ENCODE results near the gene LIPF.
"Not testable (repeated sequence)": the region's sequence is repeated elsewhere in the genome, so short reads cannot be mapped to it uniquely, and the experiment has no call there.

LIPF gene

GRCh38 chr10:88652616-88653015 lies 11.6 kb upstream of the LIPF start:
- Mint-ChIP-seq H3K4me3 (no peak overlapping the region), H3K27ac (ENCODE audit: low read depth) (no peak overlapping the region), H3K36me3 (ENCODE audit: insufficient read depth) (no peaks in the 10 kb centered on the region), H3K4me1 (no peaks in the 10 kb centered on the region), H3K9me3 (no peaks in the 10 kb centered on the region), H3K27me3 (no peaks in the 10 kb centered on the region)
- DNase-seq (ENCODE audit: low spot score in 2 of 2) (no peak), ATAC-seq (replicated peaks; ENCODE audit: extremely low read depth, poor library complexity, severe bottlenecking) (no peak)

- no peaks in the 10 kb centered on the region for H3K9me3 Mint-ChIP-seq
- H3K27me3 Mint-ChIP-seq, result peaks cover 3% of the 10 kb centered on the region
- H3K27ac Mint-ChIP-seq (ENCODE audit: low read depth), result no peak overlapping the region
- ATAC-seq (replicated peaks; ENCODE audit: extremely low read depth, poor library complexity, severe bottlenecking) (no peak), DNase-seq (ENCODE audit: low spot score in 2 of 2) (no peak)
- H3K36me3 Mint-ChIP-seq (ENCODE audit: insufficient read depth), result no peaks in the 10 kb centered on the region
- no peak overlapping the region for H3K4me3 Mint-ChIP-seq
- H3K4me1 Mint-ChIP-seq, result no peaks in the 10 kb centered on the region
Observed at GRCh38 chr10:88657901-88658300, 6.3 kb upstream of the LIPF start.

- H3K27me3 Mint-ChIP-seq, result peaks cover 9% of the 10 kb centered on the region
Observed at GRCh38 chr10:88659725-88660597, 4.3 kb upstream of the LIPF start.

GRCh38 chr10:88660598-88660884 lies 3.7 kb upstream of the LIPF start:
- no peaks in the 10 kb centered on the region for H3K36me3 Mint-ChIP-seq (ENCODE audit: insufficient read depth)
- H3K27ac Mint-ChIP-seq (ENCODE audit: low read depth), result no peak overlapping the region
- no peaks in the 10 kb centered on the region for H3K9me3 Mint-ChIP-seq
- no peak for DNase-seq (ENCODE audit: low spot score in 2 of 2)
- no peaks in the 10 kb centered on the region for H3K4me1 Mint-ChIP-seq
- ATAC-seq (replicated peaks; ENCODE audit: extremely low read depth, poor library complexity, severe bottlenecking), result no peak
- H3K4me3 Mint-ChIP-seq, result no peak overlapping the region
- H3K27me3 Mint-ChIP-seq, result peaks cover 9% of the 10 kb centered on the region

More at GRCh38 chr10:88659725-88660597, 4.3 kb upstream of the LIPF start:
- H3K27ac Mint-ChIP-seq (ENCODE audit: low read depth), result no peak overlapping the region
- no peak overlapping the region for H3K4me3 Mint-ChIP-seq
- no peaks in the 10 kb centered on the region for H3K36me3 Mint-ChIP-seq (ENCODE audit: insufficient read depth)
- DNase-seq (ENCODE audit: low spot score in 2 of 2) (no peak), ATAC-seq (replicated peaks; ENCODE audit: extremely low read depth, poor library complexity, severe bottlenecking) (no peak)
- no peaks in the 10 kb centered on the region for H3K9me3 Mint-ChIP-seq
- H3K4me1 Mint-ChIP-seq, result no peaks in the 10 kb centered on the region

GRCh38 chr10:88661018-88661417 lies 3.2 kb upstream of the LIPF start:
- Mint-ChIP-seq H3K27me3 (peaks cover 9% of the 10 kb centered on the region), H3K4me3 (no peak overlapping the region), H3K36me3 (ENCODE audit: insufficient read depth) (no peaks in the 10 kb centered on the region), H3K9me3 (no peaks in the 10 kb centered on the region), H3K27ac (ENCODE audit: low read depth) (no peak overlapping the region), H3K4me1 (no peaks in the 10 kb centered on the region)
- no peak for DNase-seq (ENCODE audit: low spot score in 2 of 2)
- ATAC-seq (replicated peaks; ENCODE audit: extremely low read depth, poor library complexity, severe bottlenecking), result no peak

- Mint-ChIP-seq H3K9me3 (no peaks in the 10 kb centered on the region), H3K27ac (ENCODE audit: low read depth) (no peak overlapping the region), H3K36me3 (ENCODE audit: insufficient read depth) (no peaks in the 10 kb centered on the region), H3K4me3 (no peak overlapping the region), H3K4me1 (no peaks in the 10 kb centered on the region), H3K27me3 (peaks cover 9% of the 10 kb centered on the region)
- DNase-seq (ENCODE audit: low spot score in 2 of 2) (no peak), ATAC-seq (replicated peaks; ENCODE audit: extremely low read depth, poor library complexity, severe bottlenecking) (no peak)
Observed at GRCh38 chr10:88661577-88661976, 2.7 kb upstream of the LIPF start.

- H3K27ac Mint-ChIP-seq (ENCODE audit: low read depth); H3K9me3 Mint-ChIP-seq; DNase-seq (ENCODE audit: low spot score in 2 of 2); H3K27me3 Mint-ChIP-seq; H3K4me3 Mint-ChIP-seq; H3K36me3 Mint-ChIP-seq (ENCODE audit: insufficient read depth); H3K4me1 Mint-ChIP-seq; ATAC-seq (replicated peaks; ENCODE audit: extremely low read depth, poor library complexity, severe bottlenecking): not testable (repeated sequence)
Observed at GRCh38 chr10:88663153-88663552, 1.1 kb upstream of the LIPF start.

- DNase-seq (ENCODE audit: low spot score in 2 of 2) (no peak), ATAC-seq (replicated peaks; ENCODE audit: extremely low read depth, poor library complexity, severe bottlenecking) (no peak)
- no peaks in the 10 kb centered on the region for H3K9me3 Mint-ChIP-seq
- H3K4me1 Mint-ChIP-seq, result peaks cover 5% of the 10 kb centered on the region
- peaks cover under 1% of the 10 kb centered on the region for H3K27me3 Mint-ChIP-seq
- H3K27ac Mint-ChIP-seq (ENCODE audit: low read depth), result no peak overlapping the region
- H3K4me3 Mint-ChIP-seq, result no peak overlapping the region
- H3K36me3 Mint-ChIP-seq (ENCODE audit: insufficient read depth), result peaks cover 2% of the 10 kb centered on the region
Observed at GRCh38 chr10:88668465-88668864, 4.2 kb downstream of the LIPF start.

- Mint-ChIP-seq H3K27ac (ENCODE audit: low read depth) (no peak overlapping the region), H3K27me3 (no peaks in the 10 kb centered on the region), H3K36me3 (ENCODE audit: insufficient read depth) (peaks cover 2% of the 10 kb centered on the region), H3K4me3 (no peak overlapping the region), H3K9me3 (no peaks in the 10 kb centered on the region), H3K4me1 (peaks cover 5% of the 10 kb centered on the region)
- ATAC-seq (replicated peaks; ENCODE audit: extremely low read depth, poor library complexity, severe bottlenecking) (no peak), DNase-seq (ENCODE audit: low spot score in 2 of 2) (no peak)
Observed at GRCh38 chr10:88670497-88670896, 6.3 kb downstream of the LIPF start.

GRCh38 chr10:88672041-88672440 lies 7.8 kb downstream of the LIPF start:
- no peak for ATAC-seq (replicated peaks; ENCODE audit: extremely low read depth, poor library complexity, severe bottlenecking)

GRCh38 chr10:88676283-88677060 lies 12.2 kb downstream of the LIPF start:
- H3K27ac Mint-ChIP-seq (ENCODE audit: low read depth), result no peak overlapping the region
- peaks cover 6% of the 10 kb centered on the region for H3K27me3 Mint-ChIP-seq
- DNase-seq (ENCODE audit: low spot score in 2 of 2) (no peak), ATAC-seq (replicated peaks; ENCODE audit: extremely low read depth, poor library complexity, severe bottlenecking) (no peak)
- H3K4me3 Mint-ChIP-seq, result no peak overlapping the region
- H3K36me3 Mint-ChIP-seq (ENCODE audit: insufficient read depth), result no peaks in the 10 kb centered on the region
- no peaks in the 10 kb centered on the region for H3K4me1 Mint-ChIP-seq
- no peaks in the 10 kb centered on the region for H3K9me3 Mint-ChIP-seq

More at GRCh38 chr10:88672041-88672440, 7.8 kb downstream of the LIPF start:
- no peaks in the 10 kb centered on the region for H3K9me3 Mint-ChIP-seq
- H3K4me1 Mint-ChIP-seq, result peaks cover 5% of the 10 kb centered on the region
- H3K27ac Mint-ChIP-seq (ENCODE audit: low read depth), result no peak overlapping the region
- peaks cover 6% of the 10 kb centered on the region for H3K27me3 Mint-ChIP-seq
- H3K4me3 Mint-ChIP-seq, result no peak overlapping the region
- DNase-seq (ENCODE audit: low spot score in 2 of 2), result no peak
- peaks cover 2% of the 10 kb centered on the region for H3K36me3 Mint-ChIP-seq (ENCODE audit: insufficient read depth)

GRCh38 chr10:88680958-88681357 lies 16.7 kb downstream of the LIPF start:
- Mint-ChIP-seq H3K9me3 (no peaks in the 10 kb centered on the region), H3K4me1 (no peaks in the 10 kb centered on the region), H3K27ac (ENCODE audit: low read depth) (no peak overlapping the region), H3K36me3 (ENCODE audit: insufficient read depth) (no peaks in the 10 kb centered on the region), H3K27me3 (peaks cover 15% of the 10 kb centered on the region), H3K4me3 (no peak overlapping the region)
- DNase-seq (ENCODE audit: low spot score in 2 of 2) (no peak), ATAC-seq (replicated peaks; ENCODE audit: extremely low read depth, poor library complexity, severe bottlenecking) (no peak)

GRCh38 chr10:88682491-88682890 lies 18.2 kb downstream of the LIPF start:
- no peak overlapping the region for H3K4me3 Mint-ChIP-seq
- H3K36me3 Mint-ChIP-seq (ENCODE audit: insufficient read depth), result no peaks in the 10 kb centered on the region
- ATAC-seq (replicated peaks; ENCODE audit: extremely low read depth, poor library complexity, severe bottlenecking), result no peak
- no peak overlapping the region for H3K27ac Mint-ChIP-seq (ENCODE audit: low read depth)
- no peaks in the 10 kb centered on the region for H3K4me1 Mint-ChIP-seq
- H3K27me3 Mint-ChIP-seq, result peaks cover 9% of the 10 kb centered on the region
- DNase-seq (ENCODE audit: low spot score in 2 of 2), result no peak
- no peaks in the 10 kb centered on the region for H3K9me3 Mint-ChIP-seq
